Spinal cord (tissue), 10 donors: Measurements from ENCODE around the gene ZNF525. TPM values are rescaled to one million over a fixed set of nuclear protein-coding genes. Genes with fewer than 3 reads are reported as not detected.
"Not testable (repeated sequence)": the region's sequence is repeated elsewhere in the genome, so short reads cannot be mapped to it uniquely, and the experiment has no call there.

Experiments used
- DNase-seq, 6 donors: peaks; one replicate each; pipeline versions ENCODE4 v3.0.0 to v3.0.0-alpha.2; 2013 to 2015; ENCODE audit warnings: low spot score in 6 of 6, low read depth in 4 of 6
- H3K27ac ChIP-seq: one replicate; pipeline ENCODE4 v1.5.1; 2013; ENCODE audit warnings: low read depth, low read length, control low read depth
- H3K27me3 ChIP-seq: one replicate; pipeline ENCODE4 v1.6.1; 2013; ENCODE audit warnings: low read length; ENCODE audit not compliant: control insufficient read depth, insufficient read depth
- H3K36me3 ChIP-seq: one replicate; pipeline ENCODE4 v1.6.1; 2013; ENCODE audit warnings: low read length; ENCODE audit not compliant: control insufficient read depth, insufficient read depth
- H3K4me1 ChIP-seq: one replicate; pipeline ENCODE4 v1.6.1; 2013; ENCODE audit warnings: low read length; ENCODE audit not compliant: control insufficient read depth, insufficient read depth
- H3K4me3 ChIP-seq: one replicate; pipeline ENCODE4 v1.5.1; 2013; ENCODE audit warnings: low read depth, low read length, control low read depth
- H3K9me3 ChIP-seq: one replicate; pipeline ENCODE4 v1.6.1; 2013; ENCODE audit warnings: low read length; ENCODE audit not compliant: control insufficient read depth, insufficient read depth
- WGBS: methylation state at CpG from one replicate; pipeline ENCODE4 v1.1.5; 2013; ENCODE audit warnings: missing lambda C conversion rate; ENCODE audit not compliant: insufficient coverage; 5-methylcytosine and 5-hydroxymethylcytosine counted together
- polyA plus RNA-seq, 2 donors: library from polyadenylated mRNA; unstranded; fragments of 120-200 nt; gene quantifications; one replicate each; pipeline ENCODE4 v1.2.1, GENCODE V29; 2013; ENCODE audit not compliant: insufficient read length in 2 of 2
- total RNA-seq, 2 donors: library from RNA; depleted of rRNA in 1 of 2; stranded (reverse); fragments of 120-200 nt in 1 of 2; fragments of >200 nt in 1 of 2; gene quantifications; one replicate each; pipeline versions ENCODE4 v1.2.3 to v1.2.4, GENCODE V29; 2013 to 2014
- donor health status: healthy.

Gene ZNF525
- total and polyA plus RNA-seq, 4 donors = 4.0 to 14.8 (median 9.0) TPM

- Histone ChIP-seq H3K27me3 (no peaks in the 10 kb centered on the region), H3K4me1 (peaks cover 19% of the 10 kb centered on the region), H3K36me3 (no peaks in the 10 kb centered on the region), H3K27ac (peak within 1 kb of the TSS; percentile 67), H3K9me3 (no peaks in the 10 kb centered on the region), H3K4me3 (peak within 1 kb of the TSS; percentile 61)
- WGBS = under 1% methylated on average over 52 of the region's 58 CpGs
- peak; percentile 75 to 98 (median 88) for DNase-seq
Observed at GRCh38 chr19:53394974-53395839, 29.7 kb downstream of the ZNF525 start, which contains the start of gene ZNF765. Gene ZNF765 (plus strand): TSS chr19:53395149. CDS start chr19:53398016, 2,867 bp downstream.

- H3K27ac ChIP-seq = peak overlapping the region; percentile 47
- peaks cover 19% of the 10 kb centered on the region for H3K4me1 ChIP-seq
- 0% methylated on average over 7 of the region's 9 CpGs for WGBS
- H3K4me3 ChIP-seq = peak overlapping the region; percentile 61
- not testable (repeated sequence) for H3K9me3 ChIP-seq, H3K36me3 ChIP-seq, H3K27me3 ChIP-seq
- DNase-seq = peak in 1 of 6 donors; percentile 7
Observed at GRCh38 chr19:53395840-53396524, 30.5 kb downstream of the ZNF525 start.

DNA sequence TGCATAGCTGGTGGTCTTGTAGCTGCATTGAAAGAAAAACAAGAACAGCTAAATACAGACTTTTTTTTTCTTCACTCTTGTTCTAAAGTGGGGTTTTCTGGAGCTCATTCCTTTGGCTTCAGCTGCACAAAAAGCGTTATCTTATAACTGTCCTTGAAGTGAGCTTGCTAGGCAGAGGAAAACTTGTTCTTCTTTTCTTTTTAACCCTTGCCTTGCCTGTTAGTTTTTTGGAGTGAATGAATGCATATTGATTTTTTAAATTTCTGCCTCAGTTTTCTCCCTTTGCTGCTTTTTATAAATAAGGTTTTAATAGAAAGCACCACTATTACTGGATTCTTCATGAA is 31.0 kb downstream of the ZNF525 start:
- no peak overlapping the region for H3K4me3 ChIP-seq
- H3K36me3 ChIP-seq = no peaks in the 10 kb centered on the region
- peaks cover 19% of the 10 kb centered on the region for H3K4me1 ChIP-seq
- DNase-seq = no peak
- no peak overlapping the region for H3K27ac ChIP-seq
- H3K27me3 ChIP-seq = no peaks in the 10 kb centered on the region
- no CpG with 5 or more reads among the region's 1 CpG for WGBS
- H3K9me3 ChIP-seq = no peaks in the 10 kb centered on the region

GRCh38 chr19:53397918-53398317 is 32.4 kb downstream of the ZNF525 start:
- H3K27ac ChIP-seq, H3K4me3 ChIP-seq, H3K27me3 ChIP-seq, H3K36me3 ChIP-seq, DNase-seq, H3K9me3 ChIP-seq: not testable (repeated sequence)
- no CpG with 5 or more reads among the region's 1 CpG for WGBS
- H3K4me1 ChIP-seq = peaks cover 19% of the 10 kb centered on the region

GRCh38 chr19:53409505-53410204 is 44.1 kb downstream of the ZNF525 start:
- no peak overlapping the region for H3K4me3 ChIP-seq
- no peak for DNase-seq
- no CpG with 5 or more reads among the region's 7 CpGs for WGBS

GRCh38 chr19:53420520-53421315 is 55.2 kb downstream of the ZNF525 start:
- H3K4me1 ChIP-seq, H3K27ac ChIP-seq, H3K27me3 ChIP-seq, H3K4me3 ChIP-seq, H3K9me3 ChIP-seq, H3K36me3 ChIP-seq, DNase-seq: not testable (repeated sequence)
- 80% methylated on average over 1 of the region's 11 CpGs for WGBS

More at GRCh38 chr19:53409505-53410204, 44.1 kb downstream of the ZNF525 start:
- no peaks in the 10 kb centered on the region for H3K4me1 ChIP-seq
- H3K9me3 ChIP-seq = peaks cover 4% of the 10 kb centered on the region
- no peak overlapping the region for H3K27ac ChIP-seq
- H3K36me3 ChIP-seq = peaks cover 7% of the 10 kb centered on the region
- H3K27me3 ChIP-seq = no peaks in the 10 kb centered on the region

GRCh38 chr19:53422551-53422950 is 57.0 kb downstream of the ZNF525 start:
- DNase-seq = peak in 2 of 6 donors; percentile 5 to 78
- Histone ChIP-seq H3K4me1 (no peaks in the 10 kb centered on the region), H3K4me3 (no peak overlapping the region), H3K9me3 (no peaks in the 10 kb centered on the region), H3K27ac (no peak overlapping the region), H3K27me3 (no peaks in the 10 kb centered on the region), H3K36me3 (peaks cover 4% of the 10 kb centered on the region)
- WGBS = no CpG with 5 or more reads among the region's 5 CpGs

GRCh38 chr19:53423074-53423473 is 57.6 kb downstream of the ZNF525 start:
- H3K4me1 ChIP-seq, H3K27me3 ChIP-seq, H3K9me3 ChIP-seq, H3K36me3 ChIP-seq, H3K4me3 ChIP-seq, H3K27ac ChIP-seq: not testable (repeated sequence)
- peak in 2 of 6 donors; percentile 19 to 81 for DNase-seq
- no CpG with 5 or more reads among the region's 13 CpGs for WGBS

DNA sequence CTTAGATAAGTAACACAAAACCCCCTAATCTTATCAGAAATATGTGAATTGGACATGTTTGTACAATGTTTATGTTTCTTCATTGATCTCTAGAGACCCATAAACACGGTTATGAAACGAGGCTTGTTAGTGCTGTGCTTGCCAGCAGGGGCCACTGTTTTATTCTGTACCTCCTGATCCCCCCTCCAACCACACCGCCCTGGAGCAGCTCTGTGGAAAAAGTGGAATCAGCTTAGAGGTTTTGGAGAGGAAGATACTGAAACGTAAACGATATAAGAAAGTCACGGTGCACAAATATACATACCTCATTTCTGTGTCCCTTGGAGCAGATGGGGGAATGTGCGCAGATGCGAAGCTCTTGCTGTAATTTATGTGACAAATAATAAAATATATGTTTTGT is 58.2 kb downstream of the ZNF525 start:
- not testable (repeated sequence) for H3K36me3 ChIP-seq, H3K4me1 ChIP-seq, H3K4me3 ChIP-seq, H3K27me3 ChIP-seq, H3K27ac ChIP-seq, H3K9me3 ChIP-seq
- peak in 2 of 6 donors; percentile 38 to 88 for DNase-seq
- no CpG with 5 or more reads among the region's 8 CpGs for WGBS
